ENCODE results near the gene CYP2J2.

- TF ChIP-seq TRIM28 (IDR thresholded peaks at IDR 0.05; ENCODE audit: borderline replicate concordance, low read length), result no peak
- TF ChIP-seq ZNF223 (tag by site-specific recombination; IDR thresholded peaks at IDR 0.05), result no peak
- TF ChIP-seq ZNF571 (tag by site-specific recombination; IDR thresholded peaks at IDR 0.05), result no peak
- TF ChIP-seq MZF1 (tag by site-specific recombination; IDR thresholded peaks at IDR 0.05; ENCODE audit: borderline replicate concordance), result no peak
- no peak for TF ChIP-seq ZNF843 (tag by site-specific recombination; IDR thresholded peaks at IDR 0.05)
- TF ChIP-seq CTCF (tag by site-specific recombination; IDR thresholded peaks at IDR 0.05), result no peak
- no peak for TF ChIP-seq SP3 (tag by site-specific recombination; IDR thresholded peaks at IDR 0.05)
- TF ChIP-seq HOXA7 (CRISPR knock-in tag; IDR thresholded peaks at IDR 0.05; ENCODE audit: borderline replicate concordance), result no peak
- TF ChIP-seq REPIN1 (tag by site-specific recombination; IDR thresholded peaks at IDR 0.05; ENCODE audit: low read depth), result no peak
- no peak for TF ChIP-seq ZNF692 (tag by site-specific recombination; IDR thresholded peaks at IDR 0.05)
- no peak for TF ChIP-seq ZNF146 (tag by site-specific recombination; IDR thresholded peaks at IDR 0.05)
Observed at GRCh38 chr1:59924653-59925052, 1.9 kb downstream of the CYP2J2 start.

Measured in HEK293 (cell line).